HEK293 (cell line): ENCODE results near the gene ADAMTS14.
A peak's percentile ranks its signal among the peaks of the same experiment; 100 is the strongest.

Experiments used
- CTCF ChIA-PET: fragments of 350-600 bp; formaldehyde crosslinking; extraction: SDS; loops from one replicate; lab custom pipeline; 2021; ENCODE audit warnings: antibody characterized with exemption; lab: Yijun Ruan, JAX
- POLR2A ChIA-PET: fragments of 300-600 bp; formaldehyde crosslinking; extraction: SDS; loops from one replicate; lab custom pipeline; 2020; ENCODE audit warnings: antibody characterized with exemption, inconsistent platforms; lab: Yijun Ruan, JAX
- H3K27ac ChIP-seq: fragments of 200-500 bp; sonication (Bioruptor generic); 2 replicates; pipeline ENCODE4 v1.5.1; 2014; ENCODE audit warnings: low read depth, low read length, control low read depth, inconsistent platforms; ENCODE audit errors: extremely low read depth
- H3K36me3 ChIP-seq, 2 experiments: fragments of 200-500 bp in 1 of 2; sonication (Bioruptor generic) in 1 of 2; 1 replicate in 1 of 2; 2 replicates in 1 of 2; pipeline ENCODE4 v1.5.1; 2014 to 2017; ENCODE audit warnings: inconsistent platforms in 2 of 2, low read length in 2 of 2; ENCODE audit not compliant: control insufficient read depth in 2 of 2, insufficient read depth in 1 of 2
- H3K4me1 ChIP-seq: fragments of 200-500 bp; sonication (Bioruptor generic); 2 replicates; pipeline ENCODE4 v1.5.1; 2014; ENCODE audit warnings: mild to moderate bottlenecking, low read length, inconsistent platforms; ENCODE audit not compliant: control insufficient read depth, insufficient read depth
- H3K4me3 ChIP-seq: 2 replicates; pipeline ENCODE4 v1.5.1; 2011; ENCODE audit warnings: low read depth, mild to moderate bottlenecking, control low read depth, low read length, moderate library complexity
- H3K9me3 ChIP-seq: fragments of 200-500 bp; sonication (Bioruptor generic); 2 replicates; pipeline ENCODE4 v1.5.1; 2014; ENCODE audit warnings: low read depth, low read length, inconsistent platforms; ENCODE audit not compliant: control insufficient read depth, insufficient read depth
- CTCF ChIP-seq: fragments of 450-650 bp; formaldehyde crosslinking; IDR thresholded peaks from 2 replicates; pipeline ENCODE4 v1.5.1; 2016; ENCODE audit warnings: missing biosample characterization, missing genetic modification characterization
- GLI4 ChIP-seq: fragments of 450-650 bp; formaldehyde crosslinking; IDR thresholded peaks from 2 replicates; pipeline ENCODE4 v1.5.1; 2016; ENCODE audit warnings: missing biosample characterization, missing genetic modification characterization
- GLIS2 ChIP-seq: fragments of 450-650 bp; formaldehyde crosslinking; IDR thresholded peaks from 2 replicates; pipeline ENCODE4 v1.5.1; 2016; ENCODE audit warnings: missing biosample characterization, missing genetic modification characterization
- KLF7 ChIP-seq: fragments of 450-650 bp; formaldehyde crosslinking; IDR thresholded peaks from 2 replicates; pipeline ENCODE4 v1.5.1; 2016; ENCODE audit warnings: missing biosample characterization, missing genetic modification characterization, borderline replicate concordance
- PRDM10 ChIP-seq: fragments of 450-650 bp; formaldehyde crosslinking; IDR thresholded peaks from 2 replicates; pipeline ENCODE4 v1.5.1; 2016; ENCODE audit warnings: missing biosample characterization, missing genetic modification characterization
- SP3 ChIP-seq: fragments of 450-650 bp; formaldehyde crosslinking; IDR thresholded peaks from 2 replicates; pipeline ENCODE4 v1.5.1; 2016; ENCODE audit warnings: missing biosample characterization, missing genetic modification characterization
- ZBTB6 ChIP-seq: fragments of 450-650 bp; formaldehyde crosslinking; IDR thresholded peaks from 2 replicates; pipeline ENCODE4 v1.5.1; 2017; ENCODE audit warnings: missing biosample characterization, missing genetic modification characterization
- ZNF10 ChIP-seq: fragments of 450-650 bp; formaldehyde crosslinking; IDR thresholded peaks from 2 replicates; pipeline ENCODE4 v1.5.1; 2017; ENCODE audit warnings: missing biosample characterization, missing genetic modification characterization
- ZNF133 ChIP-seq: fragments of 450-650 bp; formaldehyde crosslinking; IDR thresholded peaks from 2 replicates; pipeline ENCODE4 v1.5.1; 2016; ENCODE audit warnings: missing biosample characterization, missing genetic modification characterization
- ZNF146 ChIP-seq: fragments of 450-650 bp; formaldehyde crosslinking; IDR thresholded peaks from 2 replicates; pipeline ENCODE4 v1.5.1; 2016; ENCODE audit warnings: missing biosample characterization, missing genetic modification characterization
- ZNF157 ChIP-seq: fragments of 450-650 bp; formaldehyde crosslinking; IDR thresholded peaks from 2 replicates; pipeline ENCODE4 v1.5.1; 2016; ENCODE audit warnings: missing biosample characterization, missing genetic modification characterization
- ZNF169 ChIP-seq: fragments of 450-650 bp; formaldehyde crosslinking; IDR thresholded peaks from 2 replicates; pipeline ENCODE4 v1.5.1; 2016; ENCODE audit warnings: missing biosample characterization, missing genetic modification characterization
- ZNF223 ChIP-seq: fragments of 450-650 bp; formaldehyde crosslinking; IDR thresholded peaks from 2 replicates; pipeline ENCODE4 v1.5.1; 2016; ENCODE audit warnings: missing biosample characterization, missing genetic modification characterization
- ZNF274 ChIP-seq, 2 experiments: fragments of 200-500 bp in 1 of 2; fragments of 450-650 bp in 1 of 2; sonication (Bioruptor generic) in 1 of 2; formaldehyde crosslinking in 1 of 2; IDR thresholded peaks; 2 replicates each; pipeline versions ENCODE4 v1.5.1 to v1.6.1; 2014 to 2016; ENCODE audit warnings: borderline replicate concordance in 1 of 2, inconsistent platforms in 1 of 2, low read length in 1 of 2, missing biosample characterization in 1 of 2, missing genetic modification characterization in 1 of 2
- ZNF302 ChIP-seq: fragments of 450-650 bp; formaldehyde crosslinking; IDR thresholded peaks from 2 replicates; pipeline ENCODE4 v1.5.1; 2016; ENCODE audit warnings: missing biosample characterization, missing genetic modification characterization, low read depth
- ZNF426 ChIP-seq: fragments of 450-650 bp; formaldehyde crosslinking; IDR thresholded peaks from 2 replicates; pipeline ENCODE4 v1.5.1; 2017; ENCODE audit warnings: missing biosample characterization, missing genetic modification characterization, mild to moderate bottlenecking, inconsistent platforms, moderate library complexity
- ZNF488 ChIP-seq: fragments of 450-650 bp; formaldehyde crosslinking; IDR thresholded peaks from 2 replicates; pipeline ENCODE4 v1.5.1; 2016; ENCODE audit warnings: missing biosample characterization, missing genetic modification characterization
- ZNF658 ChIP-seq: fragments of 450-650 bp; formaldehyde crosslinking; IDR thresholded peaks from 2 replicates; pipeline ENCODE4; 2016; ENCODE audit warnings: missing biosample characterization, missing genetic modification characterization
- ZNF692 ChIP-seq: fragments of 450-650 bp; formaldehyde crosslinking; IDR thresholded peaks from 2 replicates; pipeline ENCODE4 v1.5.1; 2016; ENCODE audit warnings: missing biosample characterization, missing genetic modification characterization
- ZNF76 ChIP-seq: fragments of 450-650 bp; formaldehyde crosslinking; IDR thresholded peaks from 2 replicates; pipeline ENCODE4; 2016; ENCODE audit warnings: low read depth, missing biosample characterization, missing genetic modification characterization, borderline replicate concordance
- ZNF785 ChIP-seq: fragments of 450-650 bp; formaldehyde crosslinking; IDR thresholded peaks from 2 replicates; pipeline ENCODE4 v1.5.1; 2016; ENCODE audit warnings: missing biosample characterization, missing genetic modification characterization
- ZSCAN30 ChIP-seq: fragments of 450-650 bp; IDR thresholded peaks from 2 replicates; pipeline ENCODE4 v1.5.1; 2018; ENCODE audit warnings: missing biosample characterization, mild to moderate bottlenecking, missing genetic modification characterization, moderate library complexity

The ADAMTS14 gene

GRCh38 chr10:70683601-70683934, 11.3 kb downstream of the ADAMTS14 start:
- no peaks in the 10 kb centered on the region for H3K4me1 ChIP-seq
- TF ChIP-seq ZSCAN30 (tag by site-specific recombination) (no peak), ZNF302 (tag by site-specific recombination) (no peak), ZNF133 (tag by site-specific recombination) (no peak), ZNF169 (tag by site-specific recombination) (no peak), PRDM10 (no peak), ZBTB6 (tag by site-specific recombination) (no peak), CTCF (tag by site-specific recombination) (no peak), ZNF274 (IDR thresholded peaks at IDR 0.05; ENCODE audit: low read length) (no peak), ZNF274 (tag by site-specific recombination; IDR thresholded peaks at IDR 0.05; ENCODE audit: borderline replicate concordance) (no peak), ZNF76 (tag by site-specific recombination) (no peak), GLI4 (no peak), SP3 (no peak), GLIS2 (tag by site-specific recombination) (no peak), ZNF157 (tag by site-specific recombination) (no peak), ZNF692 (tag by site-specific recombination) (no peak)
- TF ChIP-seq, all 188 proteins: peak for 0
- ChIA-PET CTCF (no interaction called here), POLR2A (no interaction called here)
- H3K36me3 ChIP-seq: no peaks in the 10 kb centered on the region
- no peak overlapping the region for H3K27ac ChIP-seq
- H3K9me3 ChIP-seq: no peaks in the 10 kb centered on the region
- H3K4me3 ChIP-seq: no peak overlapping the region

- CTCF ChIA-PET: no interaction called here
- no peak overlapping the region for H3K27ac ChIP-seq
- POLR2A ChIA-PET: no interaction called here
Observed at GRCh38 chr10:70683940-70684339, 11.6 kb downstream of the ADAMTS14 start.

More at GRCh38 chr10:70683940-70684339, 11.6 kb downstream of the ADAMTS14 start:
- Histone ChIP-seq H3K9me3 (no peaks in the 10 kb centered on the region), H3K4me1 (no peaks in the 10 kb centered on the region), H3K4me3 (no peak overlapping the region), H3K36me3 (no peaks in the 10 kb centered on the region)
- TF ChIP-seq ZNF658 (tag by site-specific recombination) (no peak), ZNF223 (tag by site-specific recombination) (no peak), KLF7 (no peak), ZNF146 (tag by site-specific recombination) (no peak), ZNF488 (tag by site-specific recombination) (no peak), ZNF10 (tag by site-specific recombination) (no peak), ZNF426 (no peak), PRDM10 (0 out of 2 replicates have a peak, but pooled peaks have one; percentile 13), ZNF785 (tag by site-specific recombination) (no peak)
